ENCODE data around the gene TSPAN9. TPM values are rescaled to one million over a fixed set of nuclear protein-coding genes. Genes with fewer than 3 reads are reported as not detected.

The TSPAN9 gene
- polyA plus RNA-seq, 1 of the 3 experiments (the other 2 are of a cell fraction): 34.9 TPM

- CTCF ChIA-PET: interaction anchor here (0.7 to 5.3 kb wide), 11 partner anchors 9 to 155 kb away, joined by 3 to 37 read pairs (median 4); no protein-coding TSS in a partner anchor
- Histone ChIP-seq H3K4me1 (ENCODE audit: control insufficient read depth in 1 of 2, insufficient read depth in 2 of 2, low read depth in 1 of 2, low read length in 1 of 2) (peaks cover 0 to 14% of the 10 kb centered on the region in 2 experiments; a peak in 1 of 4 replicates), H3K4me3 (ENCODE audit: low read depth in 2 of 2, low read length in 1 of 2) (no peak overlapping the region), H3K36me3 (replicated peaks in 1 of 2; ENCODE audit: control insufficient read depth in 1 of 2, insufficient read depth in 2 of 2, low read length in 1 of 2) (no peaks in the 10 kb centered on the region), H3K4me2 (no peak overlapping the region), H3F3A (replicated peaks; ENCODE audit: insufficient read depth) (no peaks in the 10 kb centered on the region), H3K9me3 (no peaks in the 10 kb centered on the region), H3K27ac (ENCODE audit: low read depth in 2 of 2, low read length in 1 of 2) (no peak overlapping the region), H3K27me3 (ENCODE audit: insufficient read depth) (no peaks in the 10 kb centered on the region), H2AFZ (ENCODE audit: low read depth) (no peak overlapping the region), H3K9me2 (no peaks in the 10 kb centered on the region), H4K20me1 (ENCODE audit: insufficient read depth) (peaks cover 22% of the 10 kb centered on the region; the same call in 1 of the 2 replicates), H3K79me2 (ENCODE audit: insufficient read depth) (no peaks in the 10 kb centered on the region; the same call in 1 of the 2 replicates), H3K9ac (no peak overlapping the region)
- WGBS (ENCODE audit: low lambda C conversion rate): 92% methylated on average over 13 of the region's 13 CpGs
- peak; percentile 10 for DNase-seq
- POLR2A ChIA-PET: no interaction called here
- TF ChIP-seq RXRA (IDR thresholded peaks at IDR 0.05; ENCODE audit: borderline replicate concordance, low read depth) (no peak), RAD21 (IDR thresholded peaks at IDR 0.05; ENCODE audit: low read length) (no peak), SMC3 (IDR thresholded peaks at IDR 0.05; ENCODE audit: low read depth, low read length) (no peak), EP300 (IDR thresholded peaks at IDR 0.05; ENCODE audit: borderline replicate concordance in 1 of 2, low read depth in 1 of 2, low read length in 1 of 2) (no peak), USF1 (IDR thresholded peaks at IDR 0.05; ENCODE audit: borderline replicate concordance, low read depth) (no peak), FOXM1 (IDR thresholded peaks at IDR 0.05; ENCODE audit: low read depth) (no peak), MEF2A (IDR thresholded peaks at IDR 0.05; ENCODE audit: borderline replicate concordance, low read depth) (no peak), IRF3 (IDR thresholded peaks at IDR 0.05; ENCODE audit: low read depth, low read length) (no peak), JUND (IDR thresholded peaks at IDR 0.05) (no peak), CHD2 (IDR thresholded peaks at IDR 0.05; ENCODE audit: low read length, partially characterized antibody) (no peak), TEAD4 (IDR thresholded peaks at IDR 0.05; ENCODE audit: borderline replicate concordance, insufficient read depth) (no peak), POLR2AphosphoS5 (IDR thresholded peaks at IDR 0.05; ENCODE audit: low read depth, low read length) (no peak)
- TF ChIP-seq, protein P1, sequence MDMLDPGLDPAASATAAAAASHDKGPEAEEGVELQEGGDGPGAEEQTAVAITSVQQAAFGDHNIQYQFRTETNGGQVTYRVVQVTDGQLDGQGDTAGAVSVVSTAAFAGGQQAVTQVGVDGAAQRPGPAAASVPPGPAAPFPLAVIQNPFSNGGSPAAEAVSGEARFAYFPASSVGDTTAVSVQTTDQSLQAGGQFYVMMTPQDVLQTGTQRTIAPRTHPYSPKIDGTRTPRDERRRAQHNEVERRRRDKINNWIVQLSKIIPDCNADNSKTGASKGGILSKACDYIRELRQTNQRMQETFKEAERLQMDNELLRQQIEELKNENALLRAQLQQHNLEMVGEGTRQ (IDR thresholded peaks at IDR 0.05; ENCODE audit: borderline replicate concordance, low read depth, low read length): no peak
- TF ChIP-seq, protein P2, sequence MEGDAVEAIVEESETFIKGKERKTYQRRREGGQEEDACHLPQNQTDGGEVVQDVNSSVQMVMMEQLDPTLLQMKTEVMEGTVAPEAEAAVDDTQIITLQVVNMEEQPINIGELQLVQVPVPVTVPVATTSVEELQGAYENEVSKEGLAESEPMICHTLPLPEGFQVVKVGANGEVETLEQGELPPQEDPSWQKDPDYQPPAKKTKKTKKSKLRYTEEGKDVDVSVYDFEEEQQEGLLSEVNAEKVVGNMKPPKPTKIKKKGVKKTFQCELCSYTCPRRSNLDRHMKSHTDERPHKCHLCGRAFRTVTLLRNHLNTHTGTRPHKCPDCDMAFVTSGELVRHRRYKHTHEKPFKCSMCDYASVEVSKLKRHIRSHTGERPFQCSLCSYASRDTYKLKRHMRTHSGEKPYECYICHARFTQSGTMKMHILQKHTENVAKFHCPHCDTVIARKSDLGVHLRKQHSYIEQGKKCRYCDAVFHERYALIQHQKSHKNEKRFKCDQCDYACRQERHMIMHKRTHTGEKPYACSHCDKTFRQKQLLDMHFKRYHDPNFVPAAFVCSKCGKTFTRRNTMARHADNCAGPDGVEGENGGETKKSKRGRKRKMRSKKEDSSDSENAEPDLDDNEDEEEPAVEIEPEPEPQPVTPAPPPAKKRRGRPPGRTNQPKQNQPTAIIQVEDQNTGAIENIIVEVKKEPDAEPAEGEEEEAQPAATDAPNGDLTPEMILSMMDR (IDR thresholded peaks at IDR 0.05): no peak
Measured at GRCh38 chr12:3145033-3145432, 67.9 kb downstream of the TSPAN9 start.

Data from SK-N-SH (cell line).